ENCODE data around the gene LEO1.

LEO1 gene

DNA sequence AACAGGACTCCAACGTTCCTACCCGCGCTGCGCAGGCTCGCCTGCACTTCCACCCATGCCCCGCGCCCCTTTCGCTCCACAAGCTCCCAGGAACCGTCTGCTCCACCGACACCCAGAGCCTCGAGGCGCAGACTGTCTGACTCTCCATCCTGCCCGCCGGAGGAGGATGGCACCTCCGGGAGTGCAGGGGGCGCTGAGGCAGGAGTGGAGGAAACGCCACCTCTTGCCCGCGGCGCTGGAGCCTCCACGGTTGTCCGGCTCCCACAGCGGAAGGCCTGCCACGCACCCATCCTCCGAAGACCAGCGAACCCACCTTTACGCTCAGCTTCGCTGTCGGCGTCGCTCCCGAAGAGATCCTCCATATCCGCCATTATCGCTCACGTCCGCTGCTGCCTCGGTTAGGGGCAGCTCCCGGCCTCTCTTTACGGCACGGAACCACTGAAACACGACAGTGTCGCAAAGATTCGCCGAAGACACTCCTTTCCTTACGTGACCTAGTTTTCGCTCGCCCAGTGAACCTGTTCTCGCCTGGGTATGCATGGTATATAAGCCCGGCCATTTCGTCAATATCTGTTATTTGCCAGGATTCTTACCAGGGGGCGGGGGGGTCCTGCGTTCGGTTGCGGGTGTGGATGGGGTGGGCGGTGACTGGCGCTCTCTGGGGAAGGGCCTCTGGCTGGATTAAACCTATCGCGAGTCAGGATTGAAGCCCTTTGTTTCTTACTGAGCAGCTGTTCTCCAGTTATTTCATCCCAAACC is at the start of gene LEO1:
LEO1 (minus strand) TSS at position 404 of the 759 bp plus-strand sequence; CDS start at position 371, 33 bp downstream.
- in situ Hi-C loops (cut with HindIII; ENCODE audit: low sequenced_read_pairs): no loop called here

DNA sequence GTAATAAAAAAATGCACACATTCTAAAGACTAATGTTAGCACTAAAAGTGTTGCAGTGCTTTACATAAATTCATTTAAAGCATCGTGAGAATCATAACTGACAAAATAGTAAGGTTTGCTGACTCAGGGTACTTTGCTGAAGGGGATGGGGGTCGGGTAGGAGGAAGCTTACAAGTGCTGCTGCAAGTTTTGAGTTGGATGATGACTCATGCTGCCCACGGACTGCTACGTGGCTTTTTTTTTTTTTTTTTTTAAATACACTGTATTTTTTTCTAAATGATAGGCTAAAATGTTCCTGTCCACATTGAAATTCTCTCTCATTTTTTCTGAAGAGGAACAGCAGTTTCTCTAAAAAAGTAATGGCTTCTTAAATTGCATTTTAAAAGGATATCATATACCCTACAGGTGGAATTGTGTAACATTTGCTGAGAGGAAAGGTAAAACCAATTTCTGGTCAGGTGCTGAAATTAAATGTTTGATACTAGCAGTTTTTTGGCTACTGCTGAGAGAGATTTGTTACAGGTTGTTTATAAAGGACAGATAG is 49.6 kb upstream of the LEO1 start:
- in situ Hi-C loops (cut with HindIII; ENCODE audit: low sequenced_read_pairs): loop anchor here (5.0 kb wide), 1 partner anchor 106 kb away; no protein-coding TSS in a partner anchor

DNA sequence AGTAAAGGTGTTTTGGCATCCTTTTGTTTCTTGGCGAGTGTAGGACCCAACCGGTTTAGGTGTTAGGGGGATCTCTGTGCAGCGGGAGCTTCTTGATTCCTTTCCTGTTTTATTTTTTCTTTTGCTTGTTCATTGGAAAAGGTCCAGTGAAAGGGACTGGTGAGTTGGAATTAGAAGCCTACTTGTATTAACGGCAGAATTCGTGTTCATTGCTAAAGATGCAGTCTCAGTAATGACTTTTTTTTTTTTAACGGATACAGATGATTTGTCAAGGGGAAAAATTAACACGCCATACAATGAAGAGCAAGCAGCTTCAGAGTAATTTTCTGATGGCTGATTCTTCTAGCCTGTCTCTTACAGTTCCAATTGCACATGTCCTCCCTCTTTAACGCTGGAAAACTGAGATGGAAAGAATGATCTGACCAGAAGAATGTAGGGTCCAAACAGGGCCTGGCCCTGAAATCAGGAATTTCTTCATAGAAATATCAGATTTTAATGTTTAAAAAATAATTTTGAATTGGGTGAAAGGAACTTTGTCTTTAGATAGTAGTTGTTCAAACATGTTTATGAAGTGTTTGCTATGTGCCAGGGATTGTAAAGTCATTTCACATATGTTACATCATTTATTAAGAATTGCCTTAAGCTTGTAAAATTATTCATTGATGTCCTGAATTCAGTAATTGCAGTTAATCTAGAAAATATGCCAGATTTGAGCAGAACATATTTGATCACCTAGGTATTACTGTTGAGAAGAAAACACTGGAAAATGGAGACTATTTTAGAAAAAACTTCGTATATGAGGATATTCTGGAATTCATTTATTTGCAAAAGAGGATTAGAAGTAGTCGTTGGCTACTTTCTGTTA is 48.9 kb upstream of the LEO1 start:
- in situ Hi-C loops (cut with HindIII; ENCODE audit: low sequenced_read_pairs): loop anchor here (5.0 kb wide), 1 partner anchor 107 kb away; no protein-coding TSS in a partner anchor

DNA sequence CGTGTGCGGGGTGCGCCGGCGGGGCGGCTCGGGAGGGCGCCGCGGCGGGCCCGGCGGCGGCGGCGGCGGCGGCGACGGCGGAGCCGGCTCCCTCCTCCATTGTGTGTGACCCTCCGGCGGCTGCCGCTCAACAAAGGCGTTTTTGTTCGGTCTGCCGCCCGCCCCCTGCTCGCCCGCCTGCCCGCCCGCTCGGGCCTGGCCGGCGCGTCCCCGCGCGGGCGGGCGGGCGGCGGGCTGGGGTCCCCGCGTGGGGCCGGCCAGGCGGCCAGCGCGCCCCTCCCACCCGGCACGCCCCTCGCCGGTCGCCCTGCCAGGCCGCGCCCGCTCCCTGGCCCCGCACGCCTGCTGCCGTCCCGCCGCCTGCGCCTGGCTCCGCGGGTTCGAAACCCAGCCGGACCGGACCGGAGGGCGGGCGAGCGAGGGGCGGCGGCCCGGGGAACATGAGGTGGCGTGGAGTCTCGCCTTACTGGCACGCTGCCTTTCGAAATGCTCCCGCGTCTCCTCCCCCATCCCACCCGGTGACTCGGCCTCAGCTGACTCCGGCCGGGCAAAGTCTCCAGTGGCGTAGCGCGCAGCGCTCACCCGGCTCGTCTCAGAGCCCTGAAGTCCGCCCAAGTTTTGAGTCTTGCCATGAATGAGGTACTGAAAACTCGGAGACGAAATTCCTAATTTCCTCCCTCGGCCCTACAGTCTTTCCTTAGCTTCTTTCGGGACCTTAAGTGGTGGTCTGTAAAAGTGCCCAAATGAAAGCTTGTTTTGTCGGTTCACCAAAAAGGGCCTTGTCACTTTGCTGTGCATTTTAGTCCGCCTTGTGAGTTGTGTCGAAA is 48.0 kb upstream of the LEO1 start:
- in situ Hi-C loops (cut with HindIII; ENCODE audit: low sequenced_read_pairs): loop anchor here (5.0 kb wide), 1 partner anchor 108 kb away; no protein-coding TSS in a partner anchor

DNA sequence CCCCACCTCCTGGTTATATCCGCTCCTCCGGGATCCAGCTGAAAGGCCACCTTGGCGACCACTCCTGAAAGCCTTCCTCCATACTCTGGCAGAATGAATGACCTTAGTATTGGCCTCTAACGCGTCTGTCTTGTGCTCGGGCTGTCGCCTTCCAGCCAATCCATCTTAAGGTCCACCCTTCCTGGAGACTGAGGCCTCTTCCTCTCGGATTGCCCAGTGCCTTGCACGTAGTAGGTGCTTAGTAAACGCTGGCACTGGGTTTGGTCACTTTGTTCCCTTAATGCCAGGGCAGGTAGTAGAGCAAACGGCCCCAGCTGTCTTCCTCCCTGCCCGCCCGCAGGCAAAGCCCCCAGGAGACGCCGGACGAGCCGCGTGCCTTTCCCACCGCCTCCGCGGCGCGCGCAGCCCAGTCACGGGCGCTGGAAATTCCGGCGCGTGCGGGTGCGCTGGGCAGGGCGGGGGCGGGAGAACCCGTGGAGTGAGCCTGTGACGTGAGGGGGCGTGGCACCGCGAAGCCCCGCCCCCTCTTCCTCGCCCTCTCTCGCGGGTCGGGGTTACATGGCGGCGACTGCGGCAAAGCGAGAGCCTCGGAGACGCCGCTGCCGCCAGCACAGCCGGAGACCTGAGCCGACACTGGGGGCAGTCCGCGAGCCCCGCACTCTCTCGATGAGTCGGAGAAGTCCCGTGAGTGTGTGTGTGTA is 47.3 kb upstream of the LEO1 start, which contains the start of gene MAPK6:
MAPK6 (plus strand) TSS at position 527 of the 701 bp plus-strand sequence. CDS start 27,242 bp downstream, outside the sequence.
- in situ Hi-C loops (cut with HindIII; ENCODE audit: low sequenced_read_pairs): no loop called here

DNA sequence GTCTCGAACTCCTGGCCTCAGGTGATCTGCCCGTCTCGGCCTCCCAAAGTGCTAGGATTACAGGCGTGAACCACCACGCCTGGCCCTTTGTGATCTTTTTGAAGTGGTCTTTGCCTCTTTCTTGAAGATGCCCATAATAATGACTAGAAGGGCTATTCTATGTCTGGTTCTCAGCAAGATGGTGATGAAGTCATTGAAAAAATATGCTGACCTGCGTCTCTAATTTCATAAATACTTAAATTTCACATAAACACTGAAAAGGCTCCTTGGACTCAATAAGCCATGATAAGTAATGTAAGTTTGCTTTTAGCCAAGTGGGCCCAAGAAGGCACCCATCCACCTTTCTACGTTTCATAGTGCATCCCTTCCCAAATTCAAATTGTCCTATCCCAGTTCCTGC is 46.7 kb upstream of the LEO1 start:
- in situ Hi-C loops (cut with HindIII; ENCODE audit: low sequenced_read_pairs): no loop called here

DNA sequence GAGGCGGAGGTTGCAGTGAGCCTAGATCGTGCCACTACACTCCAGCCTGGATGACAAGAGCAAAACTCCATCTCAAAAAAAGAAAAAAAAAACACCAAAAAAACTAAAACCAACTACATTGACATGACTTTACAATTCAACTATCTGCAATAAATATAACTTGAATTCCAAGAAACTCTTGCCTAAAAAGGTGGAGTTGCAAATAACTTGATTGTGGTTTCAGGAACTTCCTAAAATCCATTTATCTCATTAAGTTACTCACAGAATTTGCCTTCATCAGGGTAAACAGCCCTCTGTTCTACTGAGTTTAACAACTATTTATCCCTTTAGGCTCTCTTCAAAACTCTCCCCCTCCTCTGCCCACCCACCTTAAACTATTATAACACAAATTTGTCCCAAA is 44.7 kb upstream of the LEO1 start:
- in situ Hi-C loops (cut with HindIII; ENCODE audit: low sequenced_read_pairs): no loop called here

DNA sequence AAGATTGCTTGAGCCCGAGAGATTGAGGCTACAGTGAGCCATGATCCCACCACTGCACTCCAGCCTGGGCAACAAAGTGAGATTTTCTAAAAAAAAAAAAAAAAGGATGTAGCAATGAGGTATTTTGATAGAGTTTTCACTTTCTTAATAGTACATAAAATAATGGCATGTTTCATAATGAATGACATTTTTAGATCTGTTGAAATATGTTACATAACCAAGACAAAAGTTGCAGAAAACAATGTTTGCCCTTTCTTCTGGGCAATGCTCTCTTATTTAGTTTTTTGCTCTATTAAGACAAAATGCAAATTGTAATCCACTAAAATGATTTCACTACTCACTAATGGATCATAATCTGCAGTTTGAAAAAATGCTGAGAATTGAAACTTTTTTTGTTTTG is 43.0 kb upstream of the LEO1 start:
- in situ Hi-C loops (cut with HindIII; ENCODE audit: low sequenced_read_pairs): no loop called here

DNA sequence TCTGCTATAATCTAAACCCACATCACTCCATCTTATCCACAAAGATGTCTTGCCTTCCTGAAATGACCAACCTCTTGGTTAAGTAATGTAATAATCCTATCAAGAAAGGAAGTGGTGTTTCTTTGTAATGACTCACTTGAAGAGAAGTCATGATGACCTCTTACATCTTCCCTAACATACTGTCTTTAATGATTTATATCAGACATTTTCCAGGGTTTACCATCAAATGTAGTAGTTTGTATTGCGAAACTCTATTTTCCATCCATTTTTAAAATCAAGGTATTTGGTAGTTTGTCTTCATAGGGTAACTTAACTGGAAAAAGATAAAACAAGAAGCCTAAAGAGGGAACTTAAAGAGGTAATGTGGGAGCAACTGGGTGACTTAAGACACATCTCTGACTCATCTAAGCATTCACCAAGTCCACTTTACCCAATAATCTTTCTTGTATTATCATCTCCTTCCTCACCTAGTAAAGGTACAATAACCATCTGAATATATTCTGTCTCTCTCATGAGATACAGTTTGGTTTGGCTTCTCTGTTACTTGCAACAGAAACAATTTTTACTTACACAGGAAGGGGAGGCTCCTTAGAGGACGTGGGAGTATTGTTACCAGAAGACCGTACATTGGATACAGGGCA is 41.7 kb upstream of the LEO1 start:
- in situ Hi-C loops (cut with HindIII; ENCODE audit: low sequenced_read_pairs): no loop called here

DNA sequence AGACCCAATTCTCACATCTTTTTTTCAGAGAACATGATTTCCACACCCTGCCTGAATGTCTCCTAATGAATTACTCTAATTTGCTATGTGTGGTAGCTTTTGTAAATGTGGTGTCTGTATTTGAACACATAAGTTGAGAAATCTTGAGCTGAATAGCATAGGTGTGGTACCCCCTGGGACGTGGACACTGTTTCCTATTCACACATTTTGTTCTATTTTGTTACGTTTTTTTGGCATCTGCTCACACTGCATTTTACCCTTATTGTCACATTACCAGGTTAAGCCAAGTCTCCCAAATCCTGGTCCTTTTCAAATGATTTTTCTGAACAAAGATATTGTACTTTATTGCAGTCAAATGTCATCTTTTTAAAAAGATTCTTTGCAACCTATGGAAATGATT is 40.6 kb upstream of the LEO1 start:
- in situ Hi-C loops (cut with HindIII; ENCODE audit: low sequenced_read_pairs): no loop called here

DNA sequence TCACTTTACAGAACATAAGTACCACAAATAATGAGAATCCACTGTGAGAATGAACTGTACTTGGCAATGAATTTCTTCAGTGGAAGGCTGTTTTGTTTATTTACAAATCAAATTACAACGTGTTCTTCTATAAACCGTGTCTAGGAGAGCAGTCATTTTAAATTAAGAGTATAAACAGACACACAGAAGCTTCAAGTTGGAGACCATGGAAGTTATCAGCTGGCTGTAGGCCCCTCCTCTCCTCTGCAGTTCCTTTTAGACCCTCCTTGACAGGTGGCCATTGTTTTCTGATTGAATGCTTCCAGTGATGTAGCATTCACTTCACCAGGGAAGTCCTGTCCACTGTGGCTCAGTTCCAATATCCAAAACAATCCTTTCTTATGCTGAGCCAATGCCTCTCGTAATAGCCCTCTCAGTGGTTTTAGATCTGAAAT is 40.1 kb upstream of the LEO1 start:
- in situ Hi-C loops (cut with HindIII; ENCODE audit: low sequenced_read_pairs): no loop called here

DNA sequence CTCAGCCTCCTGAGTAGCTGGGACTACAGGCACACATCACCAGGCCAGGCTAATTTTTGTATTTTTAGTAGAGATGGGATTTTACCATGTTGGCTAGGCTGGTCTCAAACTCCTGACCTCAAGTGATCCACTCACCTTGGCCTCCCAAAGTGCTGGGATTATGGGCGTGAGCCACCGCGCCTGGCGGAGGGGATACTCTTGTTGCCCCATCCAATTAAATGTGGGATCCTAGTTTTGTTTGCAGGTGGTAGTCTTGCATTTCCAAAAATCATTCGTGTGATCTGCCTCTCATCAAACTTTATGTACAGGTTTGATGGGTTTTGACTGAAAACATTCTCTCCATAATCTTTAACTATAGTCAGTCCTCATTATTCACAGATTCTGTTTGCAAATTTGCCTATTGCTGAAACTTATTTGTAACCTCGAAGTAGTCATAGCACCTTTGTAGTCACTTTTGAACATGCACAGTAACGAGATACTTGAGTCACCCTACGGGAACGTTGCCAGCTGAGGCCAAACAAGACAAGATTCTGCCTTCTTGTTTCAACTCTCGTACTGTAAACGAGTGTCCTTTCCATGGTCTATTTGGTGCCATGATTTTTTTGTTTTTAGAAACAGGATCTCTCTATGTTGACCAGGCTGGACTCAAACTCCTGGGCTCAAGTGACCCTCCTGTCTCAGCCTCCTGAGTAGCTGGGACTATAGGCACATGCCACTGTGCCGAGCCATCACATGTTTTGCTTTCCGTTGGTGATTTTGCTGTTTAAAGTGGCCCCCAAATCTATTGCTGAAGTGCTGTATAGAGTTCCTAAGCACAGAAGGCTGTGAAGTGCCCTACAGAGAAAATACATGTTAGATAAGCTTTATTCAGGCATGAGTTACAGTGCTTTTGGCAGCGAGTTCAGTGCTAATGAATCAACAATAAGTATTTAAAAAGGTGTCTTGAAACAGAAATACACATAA is 39.3 kb upstream of the LEO1 start:
- in situ Hi-C loops (cut with HindIII; ENCODE audit: low sequenced_read_pairs): no loop called here

DNA sequence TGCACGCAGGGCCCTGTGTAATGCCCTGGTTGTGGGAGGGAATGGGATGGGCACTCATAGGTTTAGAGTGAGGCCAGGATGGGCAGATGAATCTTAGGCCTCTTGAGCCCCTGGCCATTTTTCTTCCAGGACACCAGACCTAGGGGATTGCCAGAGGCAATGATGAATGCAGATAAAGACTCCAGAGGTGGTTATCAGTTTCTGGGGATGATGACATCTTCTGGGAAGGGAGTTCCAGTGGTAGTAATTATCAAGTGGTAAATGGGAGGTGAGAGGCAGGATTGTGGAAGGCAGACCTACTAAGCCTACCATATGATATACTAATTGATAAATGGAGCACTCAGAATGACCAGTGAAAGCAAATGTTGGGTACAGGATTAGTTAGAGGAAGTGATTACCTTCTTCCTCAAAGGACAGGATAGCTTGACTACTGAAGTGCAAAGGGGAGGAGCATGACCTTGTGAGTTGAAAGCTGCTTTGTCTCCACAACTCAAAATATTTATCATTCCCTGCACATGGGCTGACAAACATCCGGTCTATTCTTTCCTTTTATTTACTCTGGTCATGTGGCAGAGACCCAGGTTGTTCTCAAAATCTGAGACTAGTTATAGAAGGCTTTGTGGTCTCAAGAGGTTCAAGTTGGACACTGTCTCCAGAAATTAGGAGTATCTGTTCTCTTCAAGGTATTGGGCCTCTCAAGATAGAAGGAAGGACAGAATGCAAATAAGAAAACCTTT is 37.3 kb upstream of the LEO1 start:
- in situ Hi-C loops (cut with HindIII; ENCODE audit: low sequenced_read_pairs): no loop called here

DNA sequence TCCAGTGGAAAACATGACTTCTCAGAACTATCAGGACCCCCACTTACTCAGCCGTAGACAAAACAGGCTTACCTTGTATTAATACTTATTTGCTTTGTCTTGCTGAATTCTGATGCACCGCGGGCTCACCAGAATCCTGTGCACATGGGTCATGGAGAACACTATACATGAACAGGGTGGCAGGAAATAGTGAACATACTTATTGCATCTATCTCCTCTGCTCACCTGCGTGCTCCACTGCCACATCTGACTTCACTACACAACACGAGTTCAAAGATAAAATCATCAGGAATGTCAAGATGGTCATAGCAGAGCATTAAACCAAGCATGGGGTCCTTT is 36.8 kb upstream of the LEO1 start:
- in situ Hi-C loops (cut with HindIII; ENCODE audit: low sequenced_read_pairs): no loop called here

DNA sequence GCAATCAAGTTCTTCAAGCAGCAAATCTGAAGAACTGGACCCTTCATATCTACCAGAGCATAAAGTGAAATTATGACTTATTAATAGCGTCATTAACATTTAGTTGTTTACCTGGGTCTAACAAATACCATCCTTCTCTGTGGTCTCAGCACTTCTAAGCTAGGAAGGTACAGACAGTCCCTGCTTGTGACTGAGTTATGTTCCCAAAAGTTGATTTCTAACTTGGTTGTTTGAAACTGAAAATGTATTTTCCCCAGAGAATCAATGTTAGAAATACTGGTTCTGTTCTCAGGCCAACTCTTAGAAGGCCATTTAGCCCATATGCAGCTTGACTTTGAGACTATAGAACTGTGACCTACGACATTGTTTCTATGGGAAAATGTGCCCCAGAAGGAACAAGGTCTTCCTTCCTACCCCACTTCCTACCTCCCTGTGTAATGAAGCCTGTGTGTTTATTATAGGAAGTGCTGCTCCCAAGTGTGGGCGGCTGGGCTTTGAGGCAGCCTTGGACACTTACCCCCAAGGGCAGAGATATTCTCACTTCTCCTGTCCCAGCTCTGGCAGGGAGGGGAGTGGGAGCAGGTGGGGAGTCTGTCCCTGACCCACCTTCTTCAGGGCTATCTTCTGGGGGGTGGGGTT is 35.2 kb upstream of the LEO1 start:
- in situ Hi-C loops (cut with HindIII; ENCODE audit: low sequenced_read_pairs): no loop called here

DNA sequence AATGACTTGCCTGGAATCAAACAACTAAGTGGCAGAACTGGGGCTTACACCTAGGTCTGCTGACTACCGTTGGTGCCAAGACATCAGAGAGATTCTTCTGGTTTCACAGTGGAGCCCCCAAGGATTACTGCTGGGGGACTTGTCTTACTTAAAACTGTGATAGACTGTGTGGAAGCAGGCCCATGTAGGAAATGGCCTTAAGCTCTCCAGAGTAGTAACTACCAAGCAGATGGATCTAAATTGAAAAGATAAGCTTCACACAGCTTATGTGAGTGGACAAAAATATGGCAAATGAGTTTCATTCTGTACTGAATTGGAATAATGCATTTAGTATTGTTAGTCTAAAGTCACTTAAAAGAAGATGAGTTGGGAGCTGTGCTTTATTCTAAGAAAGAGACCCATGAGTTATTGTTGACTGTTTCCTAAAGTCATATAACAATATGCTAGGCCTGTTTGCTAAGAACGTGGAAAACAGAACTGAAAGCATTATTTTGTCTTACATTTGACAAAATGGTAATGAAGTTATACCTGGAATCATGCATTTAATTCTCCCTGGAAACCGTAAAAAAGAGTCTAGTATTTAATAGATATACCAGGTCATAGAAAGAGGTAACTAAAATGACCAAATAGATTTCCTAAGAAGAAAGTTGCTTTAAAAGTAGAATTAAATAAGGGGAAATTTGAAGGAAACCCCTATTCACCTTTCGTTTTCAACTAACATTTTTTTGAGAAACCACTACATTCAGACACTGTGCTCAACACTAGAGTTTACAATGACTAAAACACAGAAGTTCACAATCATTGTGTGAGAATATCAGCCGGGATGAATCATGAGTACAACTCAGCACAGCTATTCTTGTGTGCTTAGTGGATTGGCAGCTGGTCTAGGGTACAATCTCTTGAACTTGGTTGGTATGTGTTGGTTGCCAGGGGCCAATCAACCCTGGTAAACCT is 34.4 kb upstream of the LEO1 start:
- in situ Hi-C loops (cut with HindIII; ENCODE audit: low sequenced_read_pairs): no loop called here

Measured in endothelial cell of hepatic sinusoid (primary cell).